AG09319 (cell line): ENCODE data around the gene MCF2L.

ENCODE experiments used
- DNase-seq: peaks from one replicate; pipeline ENCODE4 v3.0.0-alpha.2; 2010; ENCODE audit warnings: low read depth; ENCODE audit errors: extremely low read depth
- TF ChIP-seq, protein P1 (sequence below): IDR thresholded peaks from 2 replicates; pipeline ENCODE4 v1.5.1; 2011; ENCODE audit warnings: low read depth, mild to moderate bottlenecking, inconsistent platforms, low read length, moderate library complexity

The MCF2L gene

DNA sequence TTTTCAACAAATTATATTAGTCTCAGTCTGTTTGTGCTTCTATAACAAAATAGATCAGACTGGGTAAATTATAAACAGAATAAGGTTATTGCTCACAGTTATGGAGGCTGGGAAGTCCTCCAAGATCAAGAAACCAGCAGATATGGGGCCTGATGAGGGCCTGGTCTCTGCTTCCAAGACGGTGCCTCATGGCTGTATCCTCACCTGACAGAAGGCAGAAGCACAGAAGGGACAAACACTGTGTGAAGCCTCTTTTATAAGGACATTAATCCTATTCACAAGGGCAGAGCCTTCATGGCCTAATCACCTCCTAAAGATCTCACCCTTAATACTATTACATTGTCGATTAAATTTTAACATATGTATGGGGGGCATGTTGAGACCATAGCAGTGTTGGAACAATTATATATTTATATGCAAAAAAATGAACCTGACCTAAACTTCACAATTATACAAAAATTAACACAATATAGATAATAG, 166.3 kb downstream of the MCF2L start:
- no peak for DNase-seq
- TF ChIP-seq, protein P1, sequence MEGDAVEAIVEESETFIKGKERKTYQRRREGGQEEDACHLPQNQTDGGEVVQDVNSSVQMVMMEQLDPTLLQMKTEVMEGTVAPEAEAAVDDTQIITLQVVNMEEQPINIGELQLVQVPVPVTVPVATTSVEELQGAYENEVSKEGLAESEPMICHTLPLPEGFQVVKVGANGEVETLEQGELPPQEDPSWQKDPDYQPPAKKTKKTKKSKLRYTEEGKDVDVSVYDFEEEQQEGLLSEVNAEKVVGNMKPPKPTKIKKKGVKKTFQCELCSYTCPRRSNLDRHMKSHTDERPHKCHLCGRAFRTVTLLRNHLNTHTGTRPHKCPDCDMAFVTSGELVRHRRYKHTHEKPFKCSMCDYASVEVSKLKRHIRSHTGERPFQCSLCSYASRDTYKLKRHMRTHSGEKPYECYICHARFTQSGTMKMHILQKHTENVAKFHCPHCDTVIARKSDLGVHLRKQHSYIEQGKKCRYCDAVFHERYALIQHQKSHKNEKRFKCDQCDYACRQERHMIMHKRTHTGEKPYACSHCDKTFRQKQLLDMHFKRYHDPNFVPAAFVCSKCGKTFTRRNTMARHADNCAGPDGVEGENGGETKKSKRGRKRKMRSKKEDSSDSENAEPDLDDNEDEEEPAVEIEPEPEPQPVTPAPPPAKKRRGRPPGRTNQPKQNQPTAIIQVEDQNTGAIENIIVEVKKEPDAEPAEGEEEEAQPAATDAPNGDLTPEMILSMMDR: no peak

DNA sequence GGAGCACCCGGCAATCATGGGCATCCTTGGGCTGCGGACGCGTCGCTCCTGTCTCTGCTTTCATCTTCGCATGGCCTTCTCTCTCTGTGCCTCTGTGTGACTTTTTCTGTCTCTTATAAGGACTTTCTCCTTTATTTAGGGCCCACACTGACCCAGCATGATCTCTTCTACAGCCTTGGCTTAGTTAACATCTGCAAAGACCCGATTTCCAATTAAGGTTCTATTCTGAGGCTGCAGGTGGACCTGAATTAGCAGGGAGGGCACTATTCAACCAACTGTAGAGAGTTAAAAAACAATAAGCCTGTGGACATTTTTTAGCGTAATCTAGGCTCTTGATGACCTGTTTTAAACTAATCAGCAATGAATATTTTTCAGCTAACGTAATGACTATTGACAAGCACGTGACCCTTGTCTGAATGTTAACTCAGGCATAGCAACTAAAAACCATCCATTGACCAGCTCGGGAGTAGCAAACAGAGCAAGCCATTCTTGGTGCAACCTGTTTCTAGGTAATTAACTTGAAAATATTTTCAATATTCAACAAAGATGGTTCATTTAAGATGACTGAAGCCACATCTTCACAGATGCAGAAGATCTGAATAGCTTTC, 168.8 kb downstream of the MCF2L start:
- no peak for DNase-seq
- TF ChIP-seq, protein P1: no peak

DNA sequence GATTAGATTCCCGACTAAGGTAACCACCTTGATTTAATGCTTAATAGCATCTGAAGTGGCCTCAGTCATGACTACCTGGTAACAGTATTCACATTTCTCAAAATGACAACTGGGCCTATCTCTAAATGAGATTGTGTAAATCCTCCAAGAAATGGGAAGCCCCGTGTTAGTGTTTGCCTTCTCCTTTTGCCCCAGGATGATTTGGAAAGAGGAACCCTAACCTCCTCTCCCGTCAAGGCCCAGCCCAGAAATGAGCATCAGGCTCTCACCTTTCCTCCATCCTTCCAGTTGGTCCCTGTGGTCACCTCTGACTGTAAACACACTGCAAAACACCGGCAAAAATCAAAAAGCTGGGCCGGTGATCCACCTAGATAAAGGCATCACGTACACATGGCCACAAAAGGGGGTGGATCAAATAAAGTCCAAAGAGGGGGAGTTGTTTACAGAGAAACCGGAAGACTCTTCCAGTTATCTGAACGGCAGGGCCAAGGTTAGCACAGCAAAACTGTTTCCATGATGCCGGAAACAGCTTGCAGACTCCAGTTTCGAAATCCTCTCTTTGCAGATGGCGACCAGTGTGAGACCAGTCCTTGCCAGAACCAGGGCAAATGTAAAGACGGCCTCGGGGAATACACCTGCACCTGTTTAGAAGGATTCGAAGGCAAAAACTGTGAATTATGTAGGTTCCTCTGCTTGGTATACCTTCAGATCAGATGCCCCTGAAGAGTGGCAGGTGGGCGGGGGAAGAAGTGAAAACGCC, 170.0 kb downstream of the MCF2L start:
- TF ChIP-seq, protein P1: no peak
- no peak for DNase-seq

DNA sequence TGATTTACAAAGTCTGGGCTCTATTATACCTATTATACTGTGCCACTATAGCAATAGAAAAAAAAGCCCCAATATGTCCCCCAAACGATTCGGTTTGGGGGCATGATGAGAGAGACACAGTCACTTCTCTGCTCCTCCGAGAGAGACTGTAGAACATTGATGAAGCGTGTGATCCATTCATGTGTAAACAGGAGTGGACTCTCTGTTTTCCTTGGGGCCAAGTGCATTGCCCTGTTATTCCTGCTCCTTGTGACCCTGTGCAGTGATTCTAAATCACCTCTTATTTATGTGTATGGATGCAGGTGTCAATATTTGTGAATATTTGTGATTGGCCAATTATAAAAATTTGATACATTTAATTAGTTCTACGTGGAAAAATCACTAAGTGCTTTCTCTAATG, 170.6 kb downstream of the MCF2L start:
- no peak for DNase-seq
- TF ChIP-seq, protein P1: no peak

DNA sequence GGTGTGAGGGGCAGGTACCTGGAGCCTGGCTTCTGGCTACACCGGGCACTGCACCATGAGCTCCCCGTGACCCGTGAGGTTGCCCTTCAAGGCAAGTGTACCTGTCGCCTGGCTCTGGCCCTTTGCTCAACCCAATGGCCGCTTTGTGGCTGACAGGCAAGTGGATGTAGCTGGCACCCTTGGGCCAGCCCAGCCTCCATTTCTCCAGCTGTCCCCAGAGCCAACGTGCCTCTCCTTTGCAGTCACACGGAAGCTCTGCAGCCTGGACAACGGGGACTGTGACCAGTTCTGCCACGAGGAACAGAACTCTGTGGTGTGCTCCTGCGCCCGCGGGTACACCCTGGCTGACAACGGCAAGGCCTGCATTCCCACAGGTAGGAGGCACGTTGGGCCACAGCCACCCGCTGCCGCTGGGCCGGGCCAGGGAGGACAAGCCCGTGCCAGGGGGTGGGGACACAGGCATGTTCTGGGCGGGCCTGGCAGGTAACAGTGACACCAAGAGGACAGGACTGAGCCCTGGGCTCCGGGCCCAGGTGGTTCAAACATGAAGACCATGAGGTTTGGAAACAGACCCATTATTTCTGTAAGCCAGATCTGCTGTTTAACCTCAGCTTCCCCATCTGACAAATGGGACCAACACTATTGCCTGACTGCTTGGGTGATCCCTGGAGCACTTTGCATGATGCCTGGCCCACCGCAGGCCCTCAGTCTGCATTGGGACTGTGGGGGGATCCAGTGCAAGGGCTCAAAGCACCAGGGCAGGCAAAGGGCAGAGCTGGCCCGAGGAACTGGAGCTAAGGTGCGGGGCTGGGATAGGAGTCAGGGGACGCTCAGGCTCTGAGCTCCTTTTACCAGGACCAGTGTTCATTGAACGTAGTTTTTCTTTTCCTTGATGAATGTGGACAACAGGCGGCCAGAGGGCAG, 171.9 kb downstream of the MCF2L start:
- DNase-seq: no peak
- TF ChIP-seq, protein P1: no peak

DNA sequence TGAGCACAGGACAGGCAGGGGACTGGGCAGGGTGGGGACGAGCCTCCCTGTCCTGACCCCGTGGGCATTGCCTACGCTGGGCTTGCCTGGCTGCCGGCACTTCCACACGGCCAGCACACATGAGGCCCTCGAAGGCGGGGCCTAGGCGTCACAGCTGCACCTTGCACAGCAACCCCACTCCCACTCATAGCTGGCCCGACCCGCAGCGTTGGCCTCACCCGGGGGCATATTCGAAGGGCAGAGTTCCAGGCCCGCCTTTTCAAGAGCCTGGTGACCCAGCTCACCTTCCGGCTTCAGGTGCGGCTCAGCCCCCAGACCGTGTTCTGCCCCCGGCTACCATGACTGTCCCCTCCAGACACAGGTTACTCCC, 172.6 kb downstream of the MCF2L start:
- TF ChIP-seq, protein P1: no peak

More for the DNA sequence above, 172.6 kb downstream of the MCF2L start:
- DNase-seq: no peak
